Measurements from ENCODE around the gene SMIM5.

SMIM5 gene

DNA sequence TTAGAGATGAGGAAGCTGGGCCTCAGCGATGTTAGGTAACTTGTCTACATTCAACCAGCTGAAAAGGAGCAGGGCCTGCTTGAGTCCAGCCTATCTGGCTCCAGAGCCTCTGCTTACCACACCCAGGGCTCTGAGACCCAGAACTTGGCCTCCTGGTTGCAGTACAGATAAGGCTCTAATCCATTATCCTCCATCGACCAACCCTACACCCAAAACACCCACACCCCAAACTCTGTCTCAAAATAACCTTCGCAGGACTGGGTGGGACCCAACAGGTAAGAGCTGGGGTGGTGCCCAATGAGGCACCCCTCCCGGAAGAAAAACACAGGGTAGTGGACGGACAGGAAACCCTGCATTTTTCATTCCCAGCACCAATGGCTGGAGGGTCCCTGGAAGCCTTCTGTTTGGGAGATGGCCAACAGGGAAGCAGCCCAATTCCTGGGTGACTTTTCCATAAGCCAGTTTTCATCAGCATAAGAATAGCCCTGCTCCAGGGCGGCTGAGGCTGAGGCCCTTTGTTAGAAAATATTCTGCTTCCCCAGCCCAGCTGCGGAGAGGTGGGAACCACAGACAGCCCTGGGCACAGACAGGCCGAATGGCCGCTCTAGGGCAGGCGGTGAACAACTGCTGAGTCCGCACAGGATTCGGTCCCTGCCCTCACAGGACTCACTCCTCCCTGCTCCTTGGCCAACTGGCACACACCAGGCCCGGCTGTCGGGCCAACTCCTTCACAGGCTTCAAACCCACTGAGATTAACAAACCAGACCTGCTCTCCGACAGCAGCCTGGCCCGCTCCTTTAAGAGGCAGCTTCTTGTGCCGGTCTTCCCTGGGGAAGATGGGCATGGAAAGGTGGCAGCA is 9.8 kb downstream of the SMIM5 start:
- H3K9me3 ChIP-seq (ENCODE audit: insufficient read depth, low read depth, low read length), result no peaks in the 10 kb centered on the region
- peaks cover 16% of the 10 kb centered on the region for H3K4me1 ChIP-seq (ENCODE audit: insufficient read depth, low read length)
- 68% methylated on average over 17 of the region's 17 CpGs for WGBS
- H3K27ac ChIP-seq (ENCODE audit: low read depth, low read length), result peak overlapping the region; percentile 70
- H3K4me3 ChIP-seq (ENCODE audit: low read length), result no peak overlapping the region
- no peaks in the 10 kb centered on the region for H3K27me3 ChIP-seq (ENCODE audit: insufficient read depth, low read length)
- 0 out of 2 replicates have a peak, but pooled peaks cover 2% of the 10 kb centered on the region for H3K36me3 ChIP-seq (ENCODE audit: insufficient read depth, low read length)
- peak overlapping the region; percentile 34; the same call in 1 of the 2 replicates for H3K9ac ChIP-seq (ENCODE audit: low read depth, low read length)

DNA sequence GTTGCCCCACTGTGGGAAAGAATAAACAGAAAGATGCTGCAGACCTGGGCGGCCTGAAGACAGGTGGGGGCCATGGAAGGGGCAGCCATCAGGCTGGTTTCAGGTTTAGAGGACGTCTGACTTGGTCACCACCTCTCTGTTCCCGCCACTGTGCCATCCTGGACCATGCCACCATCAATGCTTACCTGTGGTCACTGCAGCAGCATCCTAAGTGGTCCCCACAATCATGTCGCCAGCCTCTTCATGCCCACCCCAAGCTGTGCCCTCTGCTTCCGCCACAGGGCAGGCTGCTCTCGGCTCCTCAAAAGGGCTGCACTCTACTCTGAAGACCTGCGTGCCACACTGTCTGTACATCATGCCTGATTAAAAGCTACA is 10.4 kb downstream of the SMIM5 start:
- H3K9me3 ChIP-seq (ENCODE audit: insufficient read depth, low read depth, low read length), result no peaks in the 10 kb centered on the region
- H3K36me3 ChIP-seq (ENCODE audit: insufficient read depth, low read length), result 0 out of 2 replicates have a peak, but pooled peaks cover 3% of the 10 kb centered on the region
- H3K4me1 ChIP-seq (ENCODE audit: insufficient read depth, low read length), result peaks cover 16% of the 10 kb centered on the region
- H3K9ac ChIP-seq (ENCODE audit: low read depth, low read length), result peak overlapping the region; percentile 34; the same call in 1 of the 2 replicates
- H3K27ac ChIP-seq (ENCODE audit: low read depth, low read length), result peak overlapping the region; percentile 70
- no peak overlapping the region for H3K4me3 ChIP-seq (ENCODE audit: low read length)
- H3K27me3 ChIP-seq (ENCODE audit: insufficient read depth, low read length), result no peaks in the 10 kb centered on the region
- 91% methylated on average over 7 of the region's 7 CpGs for WGBS

DNA sequence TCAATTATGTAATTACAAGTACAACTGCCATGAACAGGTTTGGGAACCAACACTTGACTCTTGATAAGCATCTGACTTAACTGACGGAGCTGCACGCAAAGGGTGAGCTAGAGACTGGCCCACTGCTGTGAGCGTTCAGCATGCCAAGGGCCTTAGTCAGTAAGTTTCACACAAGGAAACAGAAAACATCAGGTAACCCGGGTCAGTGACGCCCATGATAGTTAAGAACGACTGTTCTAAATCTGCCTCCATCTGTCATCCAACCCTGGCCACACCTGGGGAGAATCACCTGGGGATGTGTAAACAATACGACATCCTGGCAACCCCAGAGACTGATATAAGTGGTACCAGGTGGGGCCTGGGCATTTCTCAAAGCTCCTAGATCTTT is 12.3 kb downstream of the SMIM5 start:
- WGBS, result 71% methylated on average over 7 of the region's 7 CpGs
- H3K4me3 ChIP-seq (ENCODE audit: low read length), result no peak overlapping the region
- H3K9me3 ChIP-seq (ENCODE audit: insufficient read depth, low read depth, low read length), result no peaks in the 10 kb centered on the region
- peaks cover 16% of the 10 kb centered on the region for H3K4me1 ChIP-seq (ENCODE audit: insufficient read depth, low read length)
- H3K36me3 ChIP-seq (ENCODE audit: insufficient read depth, low read length), result peaks cover 21% of the 10 kb centered on the region
- no peaks in the 10 kb centered on the region for H3K27me3 ChIP-seq (ENCODE audit: insufficient read depth, low read length)
- H3K27ac ChIP-seq (ENCODE audit: low read depth, low read length), result peak overlapping the region; percentile 74
- no peak overlapping the region; the same call in 1 of the 2 replicates for H3K9ac ChIP-seq (ENCODE audit: low read depth, low read length)

DNA sequence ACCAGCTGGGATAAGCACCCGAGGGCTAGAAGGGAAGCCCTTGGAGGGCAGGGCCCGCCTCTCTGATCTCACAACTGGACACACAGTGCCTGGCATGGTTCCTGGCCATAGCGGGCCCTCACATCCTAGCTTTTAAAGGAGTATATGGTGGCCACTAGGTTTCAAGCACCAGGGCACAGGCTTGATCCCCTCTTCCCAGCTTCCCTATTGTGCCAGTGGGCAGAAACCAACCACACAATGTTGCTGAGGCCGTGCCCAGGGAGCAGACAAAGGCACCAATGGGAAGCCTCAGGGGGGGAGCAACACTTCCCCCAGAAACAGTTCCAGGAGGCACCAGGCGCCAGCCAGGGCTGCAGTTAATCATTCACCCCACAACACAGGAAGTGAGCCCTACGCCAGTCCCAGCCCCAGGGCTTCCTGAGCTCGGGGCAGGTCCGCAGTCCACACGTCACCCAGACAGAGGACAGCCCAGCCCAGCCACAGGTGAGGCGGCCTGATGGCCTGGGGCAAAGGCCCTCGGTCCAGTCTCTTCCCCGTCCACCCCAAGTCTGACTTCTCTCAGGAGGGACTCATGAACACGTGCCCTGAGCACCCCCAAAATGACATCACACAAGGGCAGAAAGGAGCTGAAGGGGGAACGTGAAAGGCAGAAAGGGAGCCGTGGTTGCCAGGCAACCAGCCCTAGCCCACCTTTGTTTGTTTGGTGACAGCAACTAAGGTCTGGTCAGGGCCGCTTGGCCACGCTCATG is 12.8 kb downstream of the SMIM5 start:
- Histone ChIP-seq H3K4me1 (ENCODE audit: insufficient read depth, low read length) (peaks cover 16% of the 10 kb centered on the region), H3K4me3 (ENCODE audit: low read length) (no peak overlapping the region), H3K27me3 (ENCODE audit: insufficient read depth, low read length) (no peaks in the 10 kb centered on the region), H3K9me3 (ENCODE audit: insufficient read depth, low read depth, low read length) (no peaks in the 10 kb centered on the region), H3K9ac (ENCODE audit: low read depth, low read length) (peak overlapping the region; percentile 31; the same call in 1 of the 2 replicates), H3K36me3 (ENCODE audit: insufficient read depth, low read length) (peaks cover 27% of the 10 kb centered on the region), H3K27ac (ENCODE audit: low read depth, low read length) (peak overlapping the region; percentile 74)
- 86% methylated on average over 17 of the region's 17 CpGs for WGBS

DNA sequence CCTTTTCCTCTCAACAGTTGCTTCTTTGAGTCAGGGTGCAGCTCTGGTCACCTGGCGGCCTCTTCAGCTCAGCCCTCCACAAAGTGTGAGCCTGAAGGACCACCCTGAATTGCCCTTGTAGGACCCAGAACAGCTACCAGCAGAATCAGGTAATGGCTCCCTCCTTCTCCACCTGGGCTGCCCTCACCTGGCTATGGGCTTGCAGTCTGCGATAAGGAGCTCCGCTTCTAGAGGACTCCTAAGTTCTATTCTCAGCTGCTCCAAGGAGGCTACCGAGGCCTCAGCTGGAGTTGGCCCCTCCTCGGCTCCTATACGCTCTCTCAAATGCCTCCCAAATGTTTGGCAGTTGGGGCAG is 13.4 kb downstream of the SMIM5 start:
- 93% methylated on average over 6 of the region's 6 CpGs for WGBS

DNA sequence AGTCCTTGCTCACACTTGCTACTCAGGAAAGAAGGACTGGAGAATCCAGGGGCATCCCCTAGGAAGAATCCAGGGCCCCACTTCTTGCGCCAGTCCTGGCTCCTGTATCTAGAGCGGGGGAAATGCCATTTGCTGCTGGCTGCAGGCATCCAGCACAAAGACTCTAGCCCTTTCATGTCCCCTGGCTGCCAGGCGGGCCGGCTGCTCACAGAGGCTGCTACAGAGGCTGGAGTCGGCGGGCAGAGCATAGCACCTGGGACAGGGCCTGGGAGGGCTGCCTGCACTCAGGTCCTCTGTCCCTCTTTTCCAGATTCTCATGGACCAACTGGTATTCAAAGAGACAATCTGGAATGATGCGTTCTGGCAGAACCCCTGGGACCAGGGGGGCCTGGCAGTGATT is 13.8 kb downstream of the SMIM5 start:
- 92% methylated on average over 7 of the region's 7 CpGs for WGBS
- H3K27me3 ChIP-seq (ENCODE audit: insufficient read depth, low read length), result no peaks in the 10 kb centered on the region
- peaks cover 32% of the 10 kb centered on the region for H3K36me3 ChIP-seq (ENCODE audit: insufficient read depth, low read length)
- H3K27ac ChIP-seq (ENCODE audit: low read depth, low read length), result no peak overlapping the region; the same call in 1 of the 2 replicates
- H3K9me3 ChIP-seq (ENCODE audit: insufficient read depth, low read depth, low read length), result no peaks in the 10 kb centered on the region
- peaks cover 16% of the 10 kb centered on the region for H3K4me1 ChIP-seq (ENCODE audit: insufficient read depth, low read length)
- H3K4me3 ChIP-seq (ENCODE audit: low read length), result no peak overlapping the region
- no peak overlapping the region for H3K9ac ChIP-seq (ENCODE audit: low read depth, low read length)

More for the DNA sequence above, 13.4 kb downstream of the SMIM5 start:
- Histone ChIP-seq H3K9me3 (ENCODE audit: insufficient read depth, low read depth, low read length) (no peaks in the 10 kb centered on the region), H3K9ac (ENCODE audit: low read depth, low read length) (no peak overlapping the region), H3K36me3 (ENCODE audit: insufficient read depth, low read length) (peaks cover 29% of the 10 kb centered on the region), H3K4me3 (ENCODE audit: low read length) (no peak overlapping the region), H3K27me3 (ENCODE audit: insufficient read depth, low read length) (no peaks in the 10 kb centered on the region), H3K27ac (ENCODE audit: low read depth, low read length) (peak overlapping the region; percentile 74), H3K4me1 (ENCODE audit: insufficient read depth, low read length) (peaks cover 16% of the 10 kb centered on the region)

DNA sequence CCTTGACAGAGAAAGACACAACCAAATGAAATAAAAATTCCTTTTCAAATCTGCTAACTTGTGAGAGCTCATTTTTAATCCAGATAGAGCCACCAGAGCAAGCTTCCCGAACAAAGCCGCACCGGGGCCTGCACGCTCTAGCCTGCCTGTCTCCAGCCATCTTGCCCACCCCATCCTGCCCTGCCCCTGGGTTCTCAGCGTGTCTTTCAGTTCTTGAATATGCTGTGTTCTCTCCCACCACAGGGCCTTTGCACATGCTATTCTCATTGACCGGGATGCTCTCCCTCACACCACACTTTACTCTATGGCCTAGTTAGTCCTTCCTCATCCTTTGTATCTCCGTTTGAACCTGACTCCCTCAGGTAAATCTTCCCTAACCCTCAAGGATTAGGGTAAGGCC is 14.7 kb downstream of the SMIM5 start:
- no peaks in the 10 kb centered on the region for H3K9me3 ChIP-seq (ENCODE audit: insufficient read depth, low read depth, low read length)
- WGBS, result 97% methylated on average over 7 of the region's 7 CpGs
- peaks cover 32% of the 10 kb centered on the region for H3K36me3 ChIP-seq (ENCODE audit: insufficient read depth, low read length)

DNA sequence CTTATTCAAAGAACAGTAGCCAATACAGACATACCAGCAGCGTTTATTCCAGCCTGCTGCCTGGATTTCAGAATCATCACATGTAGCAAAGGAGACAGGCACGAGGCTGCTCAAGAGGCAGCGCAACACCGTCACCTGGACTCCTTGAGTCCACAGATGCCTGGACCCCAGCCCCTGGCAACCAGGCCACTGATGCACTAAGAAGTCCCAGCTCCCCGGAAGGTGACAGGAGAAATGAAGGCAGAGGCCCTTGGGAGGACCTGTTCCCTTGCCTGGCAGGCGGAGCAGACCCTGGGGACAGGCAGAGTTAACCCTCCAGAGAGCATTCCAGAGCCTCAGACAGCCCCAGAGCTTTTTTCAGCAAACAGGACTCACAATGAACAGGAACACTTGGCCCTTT is 16.5 kb downstream of the SMIM5 start:
- no peak overlapping the region for H3K27ac ChIP-seq (ENCODE audit: low read depth, low read length)

More for the DNA sequence above, 14.7 kb downstream of the SMIM5 start:
- Histone ChIP-seq H3K4me1 (ENCODE audit: insufficient read depth, low read length) (peaks cover 9% of the 10 kb centered on the region), H3K27me3 (ENCODE audit: insufficient read depth, low read length) (no peaks in the 10 kb centered on the region), H3K9ac (ENCODE audit: low read depth, low read length) (no peak overlapping the region), H3K4me3 (ENCODE audit: low read length) (no peak overlapping the region), H3K27ac (ENCODE audit: low read depth, low read length) (no peak overlapping the region)

DNA sequence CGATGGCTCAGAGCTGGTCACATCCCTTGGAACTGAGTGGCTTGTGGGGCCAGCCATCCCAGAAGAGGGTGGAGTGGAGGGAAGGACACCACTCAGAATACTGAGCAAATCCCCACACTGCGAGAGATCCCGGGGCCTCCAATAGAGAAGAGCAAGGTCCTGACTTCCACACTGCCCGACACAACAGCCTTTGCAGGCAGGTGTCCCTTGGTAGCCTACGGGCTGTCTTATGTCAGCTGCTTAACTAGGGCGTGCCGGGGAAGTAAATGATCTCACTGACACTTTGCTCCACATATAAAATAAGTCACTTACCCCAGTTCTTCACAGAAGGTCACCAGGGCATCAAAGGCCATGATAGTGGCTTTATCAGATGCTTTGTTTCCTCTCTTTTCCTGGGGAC is 17.6 kb downstream of the SMIM5 start:
- H3K4me3 ChIP-seq (ENCODE audit: low read length), result no peak overlapping the region
- H3K4me1 ChIP-seq (ENCODE audit: insufficient read depth, low read length), result no peaks in the 10 kb centered on the region; the same call in 1 of the 2 replicates
- no peaks in the 10 kb centered on the region for H3K27me3 ChIP-seq (ENCODE audit: insufficient read depth, low read length)
- no peaks in the 10 kb centered on the region for H3K9me3 ChIP-seq (ENCODE audit: insufficient read depth, low read depth, low read length)
- H3K36me3 ChIP-seq (ENCODE audit: insufficient read depth, low read length), result peaks cover 44% of the 10 kb centered on the region
- 95% methylated on average over 7 of the region's 7 CpGs for WGBS
- no peak overlapping the region for H3K27ac ChIP-seq (ENCODE audit: low read depth, low read length)
- H3K9ac ChIP-seq (ENCODE audit: low read depth, low read length), result no peak overlapping the region

More for the DNA sequence above, 16.5 kb downstream of the SMIM5 start:
- H3K9me3 ChIP-seq (ENCODE audit: insufficient read depth, low read depth, low read length), result no peaks in the 10 kb centered on the region
- 97% methylated on average over 6 of the region's 6 CpGs for WGBS
- no peaks in the 10 kb centered on the region; the same call in 1 of the 2 replicates for H3K4me1 ChIP-seq (ENCODE audit: insufficient read depth, low read length)
- H3K9ac ChIP-seq (ENCODE audit: low read depth, low read length), result no peak overlapping the region
- H3K36me3 ChIP-seq (ENCODE audit: insufficient read depth, low read length), result peaks cover 41% of the 10 kb centered on the region
- no peak overlapping the region for H3K4me3 ChIP-seq (ENCODE audit: low read length)
- H3K27me3 ChIP-seq (ENCODE audit: insufficient read depth, low read length), result no peaks in the 10 kb centered on the region

DNA sequence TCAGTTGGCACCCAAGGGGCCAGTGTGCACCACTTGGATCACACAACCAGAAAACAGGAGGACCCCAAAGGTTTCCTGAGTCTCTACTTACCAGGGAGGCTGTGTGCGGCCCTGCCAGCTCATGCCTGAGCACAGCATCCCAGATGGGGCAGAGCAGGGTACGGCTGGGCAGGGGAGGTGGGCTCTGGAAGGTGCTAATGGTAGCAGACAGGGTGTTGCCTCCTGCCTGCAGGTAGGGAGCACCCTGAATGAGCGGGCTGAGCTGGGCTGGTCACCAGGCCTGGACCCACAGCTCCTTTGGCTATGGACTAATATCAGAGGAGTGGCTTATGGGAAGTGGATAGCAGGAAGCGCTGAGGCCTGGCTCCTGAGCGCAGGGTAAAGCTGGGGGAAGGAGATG is 19.1 kb downstream of the SMIM5 start:
- Histone ChIP-seq H3K27ac (ENCODE audit: low read depth, low read length) (no peak overlapping the region), H3K36me3 (ENCODE audit: insufficient read depth, low read length) (peaks cover 52% of the 10 kb centered on the region), H3K4me3 (ENCODE audit: low read length) (no peak overlapping the region), H3K9ac (ENCODE audit: low read depth, low read length) (no peak overlapping the region), H3K27me3 (ENCODE audit: insufficient read depth, low read length) (no peaks in the 10 kb centered on the region), H3K9me3 (ENCODE audit: insufficient read depth, low read depth, low read length) (no peaks in the 10 kb centered on the region), H3K4me1 (ENCODE audit: insufficient read depth, low read length) (no peaks in the 10 kb centered on the region)
- 95% methylated on average over 5 of the region's 5 CpGs for WGBS

DNA sequence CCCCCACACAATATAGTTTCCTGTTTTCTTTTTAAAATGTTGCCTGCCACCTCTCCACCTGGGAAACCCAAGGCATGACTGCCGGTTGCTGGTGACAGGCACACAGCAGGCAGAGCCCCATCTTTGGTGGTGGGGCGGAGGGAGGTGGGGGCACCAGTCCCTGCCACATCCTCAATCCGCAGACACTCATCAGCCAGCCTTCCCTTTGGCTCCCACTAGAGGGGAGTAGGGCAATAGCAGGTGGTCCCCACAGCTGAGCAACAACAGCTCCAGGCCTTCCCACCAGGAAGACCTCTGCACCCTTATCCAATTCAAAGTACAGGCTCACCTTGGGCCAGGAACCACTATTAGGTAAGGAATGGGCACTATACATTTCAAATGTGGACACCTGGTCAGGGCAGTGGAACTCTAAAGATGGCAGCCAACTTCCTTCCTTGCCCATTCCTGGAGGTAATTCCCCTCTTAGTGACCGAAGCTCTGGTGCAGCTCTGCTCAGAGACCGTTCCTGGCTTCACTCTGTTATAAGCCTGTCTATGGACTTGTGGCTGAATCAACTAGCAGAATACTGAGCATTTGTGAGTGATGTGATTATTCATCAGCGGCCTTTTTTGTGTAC is 19.8 kb downstream of the SMIM5 start:
- 70% methylated on average over 3 of the region's 6 CpGs for WGBS
- H3K27ac ChIP-seq (ENCODE audit: low read depth, low read length), result no peak overlapping the region
- no peaks in the 10 kb centered on the region for H3K27me3 ChIP-seq (ENCODE audit: insufficient read depth, low read length)
- H3K36me3 ChIP-seq (ENCODE audit: insufficient read depth, low read length), result peaks cover 55% of the 10 kb centered on the region
- no peak overlapping the region for H3K9ac ChIP-seq (ENCODE audit: low read depth, low read length)
- H3K9me3 ChIP-seq (ENCODE audit: insufficient read depth, low read depth, low read length), result no peaks in the 10 kb centered on the region
- no peak overlapping the region for H3K4me3 ChIP-seq (ENCODE audit: low read length)
- H3K4me1 ChIP-seq (ENCODE audit: insufficient read depth, low read length), result no peaks in the 10 kb centered on the region
